HG02943 (cell line): Measurements from ENCODE around the gene TBCA.
"Not testable (repeated sequence)": the region's sequence is repeated elsewhere in the genome, so short reads cannot be mapped to it uniquely, and the experiment has no call there.

Source experiments
- ATAC-seq: cut with Tn5 transposase; IDR thresholded peaks from one replicate; pipeline ENCODE4 v1.9.1; 2021; ENCODE audit warnings: mild to moderate bottlenecking, low read depth, moderate library complexity; ENCODE audit not compliant: unreplicated experiment

Gene TBCA

DNA sequence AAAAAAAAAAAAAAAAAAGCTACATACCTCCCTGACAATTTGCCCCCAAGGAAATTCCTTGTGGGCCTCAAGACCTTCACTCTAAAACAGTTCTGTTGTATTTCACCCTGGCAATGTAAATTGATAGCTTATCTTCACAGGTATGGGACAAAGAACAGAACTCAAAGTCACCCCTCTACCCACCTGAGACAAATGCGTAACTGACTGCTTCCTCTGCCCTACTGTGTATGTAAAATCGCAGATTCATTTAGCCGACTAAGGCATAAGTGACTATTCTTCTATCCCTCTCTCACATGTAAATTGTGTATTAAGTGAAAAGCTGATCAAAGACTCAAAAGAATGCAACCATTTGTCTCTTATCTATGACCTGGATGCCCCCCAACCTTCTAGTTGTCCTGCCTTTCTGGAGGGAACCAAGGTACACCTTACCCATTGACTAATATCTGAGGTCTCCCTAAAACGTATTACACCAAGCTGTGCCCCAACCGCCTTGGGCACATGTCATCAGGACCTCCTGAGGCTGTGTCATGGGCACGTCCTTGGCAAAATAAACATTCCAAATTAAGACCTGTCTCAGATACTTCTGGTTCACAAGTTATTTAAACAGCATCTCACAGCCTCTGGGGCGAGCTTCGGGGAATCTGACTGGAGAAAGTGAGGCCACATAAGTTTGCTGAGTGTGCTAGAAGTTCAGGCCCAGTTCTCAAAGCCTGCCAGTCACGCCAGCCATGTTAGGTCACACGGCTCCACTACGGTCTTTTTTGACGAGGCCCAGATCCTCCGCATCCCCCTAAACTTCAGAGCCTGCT is 954 bp downstream of the TBCA start:
- peak; percentile 15 for ATAC-seq

DNA sequence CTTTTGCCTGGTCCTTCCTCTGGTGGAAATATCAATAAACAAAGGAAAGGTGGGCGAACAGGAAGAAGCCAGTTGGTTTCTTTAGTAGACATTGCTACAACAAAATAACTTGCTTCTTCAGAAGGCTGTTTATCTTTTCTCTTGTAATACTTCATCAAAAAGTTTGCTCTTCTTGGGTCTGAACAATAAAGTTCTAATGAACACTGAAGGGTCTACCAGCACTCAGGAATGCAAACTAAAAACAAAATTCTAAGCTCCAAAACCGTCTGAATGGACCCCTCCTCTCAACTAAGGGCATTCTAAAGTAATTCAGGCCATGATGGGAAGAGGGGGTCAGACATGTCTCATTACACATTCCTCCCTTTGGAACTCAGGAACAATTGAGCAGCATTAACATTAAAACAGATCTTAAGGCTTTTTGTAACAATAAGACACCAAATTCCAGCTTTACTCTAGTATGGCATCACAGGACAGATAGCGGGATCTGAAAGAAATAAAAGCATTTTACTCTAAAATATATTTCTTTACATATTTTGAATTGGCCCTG is 2.3 kb downstream of the TBCA start:
- ATAC-seq = no peak

DNA sequence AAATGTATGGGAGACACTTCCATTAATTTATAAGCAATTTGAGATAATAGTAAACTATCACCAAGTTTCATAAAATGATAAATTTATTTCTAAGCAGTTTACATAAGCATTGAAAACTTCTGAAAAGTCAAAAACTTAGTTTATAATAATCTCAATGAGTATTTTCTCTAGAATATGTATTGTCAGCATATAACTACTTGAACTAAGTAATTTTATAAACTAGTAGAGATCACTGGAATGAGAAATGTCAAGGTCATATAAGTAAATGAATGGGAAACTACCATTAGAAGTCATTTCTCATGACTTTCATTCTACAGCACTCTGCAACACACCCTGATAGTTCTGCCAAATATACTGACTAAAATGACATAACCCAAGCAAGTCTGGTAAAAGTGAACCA is 3.4 kb downstream of the TBCA start:
- ATAC-seq = no peak

DNA sequence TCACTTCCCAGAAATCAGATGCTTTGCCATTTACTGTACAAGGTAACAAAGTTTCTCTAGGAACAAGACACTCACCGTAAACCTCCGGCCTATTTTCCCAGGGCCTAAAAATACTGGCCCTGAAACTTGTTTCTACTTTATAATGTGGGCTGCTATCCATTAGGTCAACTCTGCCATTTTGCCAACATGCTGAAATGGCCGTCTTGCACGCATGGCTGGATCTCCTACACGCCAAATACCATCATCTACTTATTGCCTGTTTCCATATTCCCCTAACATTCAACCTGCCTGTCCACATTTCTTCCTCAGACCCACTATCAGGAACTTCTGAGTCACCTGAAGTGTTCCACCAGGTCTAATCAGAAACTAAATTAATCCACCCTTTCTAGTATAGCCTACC is 4.7 kb downstream of the TBCA start:
- ATAC-seq = no peak

DNA sequence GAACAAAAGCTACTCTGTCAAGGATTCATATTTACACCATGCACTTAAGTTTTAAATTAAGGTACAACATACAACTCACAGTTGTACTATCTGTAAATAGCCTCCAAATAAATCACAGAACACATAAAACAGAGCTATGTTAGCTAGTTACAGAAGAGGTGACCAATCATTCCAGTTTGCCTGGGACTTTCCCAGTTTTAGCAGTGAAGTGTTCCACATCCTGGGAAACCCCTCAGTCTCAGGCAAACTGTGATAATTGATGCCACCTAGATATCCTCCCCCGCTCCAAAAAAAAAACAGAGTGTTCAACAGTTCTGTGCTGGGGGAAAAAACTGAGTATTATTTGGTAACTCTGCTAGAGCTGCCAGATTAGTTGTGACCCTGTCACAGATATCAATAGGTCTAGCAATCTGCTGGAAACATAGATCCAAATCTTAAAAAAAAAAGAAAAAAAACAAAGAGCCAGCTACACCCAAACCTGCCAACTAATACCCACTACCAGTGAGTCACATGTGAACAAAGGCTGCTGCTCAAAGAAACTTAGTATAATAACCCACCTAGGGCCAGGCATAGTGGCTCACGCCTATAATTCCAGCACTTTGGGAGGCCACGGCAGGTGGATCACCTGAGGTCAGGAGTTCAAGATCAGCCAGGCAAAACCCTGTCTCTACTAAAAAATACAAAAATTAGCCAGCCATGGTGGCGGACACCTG is 5.7 kb downstream of the TBCA start:
- ATAC-seq = no peak

DNA sequence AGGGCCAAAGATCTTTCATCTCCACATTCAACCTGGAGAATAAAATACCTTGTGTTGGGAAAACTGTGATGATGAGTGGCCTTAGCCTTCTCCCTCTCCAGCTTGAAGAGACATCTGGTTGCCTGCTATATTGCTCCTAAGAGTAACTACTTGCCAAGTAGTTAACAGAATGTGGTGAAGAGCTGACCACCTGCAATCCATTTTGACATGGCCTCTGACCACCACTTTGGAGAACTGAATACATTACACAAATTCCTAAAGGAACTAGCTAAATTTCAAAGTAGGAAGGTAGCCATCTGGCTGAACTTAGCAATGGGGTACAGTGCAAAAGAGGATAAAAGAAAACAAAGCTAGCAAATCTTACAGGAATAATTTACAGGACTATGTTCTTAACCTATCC is 7.2 kb downstream of the TBCA start:
- ATAC-seq = no peak

DNA sequence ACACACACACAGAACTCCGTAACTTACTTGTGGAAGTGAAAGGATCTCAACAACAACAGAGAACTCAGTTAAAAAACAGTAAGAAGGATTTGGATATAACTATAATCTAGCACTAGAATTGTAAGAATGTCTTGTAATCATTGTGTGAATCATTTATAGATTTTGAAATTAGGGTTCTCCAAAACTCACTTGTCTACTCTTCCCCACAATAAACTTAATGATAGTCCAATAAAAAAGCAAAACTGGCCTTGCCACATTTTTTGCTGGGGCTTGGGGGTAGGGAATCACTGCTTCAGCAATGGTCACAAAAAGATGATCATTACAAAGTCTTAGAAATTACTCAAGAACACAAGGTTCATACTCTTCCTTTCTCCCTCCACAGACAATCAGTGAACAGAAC is 8.8 kb downstream of the TBCA start:
- no peak for ATAC-seq

DNA sequence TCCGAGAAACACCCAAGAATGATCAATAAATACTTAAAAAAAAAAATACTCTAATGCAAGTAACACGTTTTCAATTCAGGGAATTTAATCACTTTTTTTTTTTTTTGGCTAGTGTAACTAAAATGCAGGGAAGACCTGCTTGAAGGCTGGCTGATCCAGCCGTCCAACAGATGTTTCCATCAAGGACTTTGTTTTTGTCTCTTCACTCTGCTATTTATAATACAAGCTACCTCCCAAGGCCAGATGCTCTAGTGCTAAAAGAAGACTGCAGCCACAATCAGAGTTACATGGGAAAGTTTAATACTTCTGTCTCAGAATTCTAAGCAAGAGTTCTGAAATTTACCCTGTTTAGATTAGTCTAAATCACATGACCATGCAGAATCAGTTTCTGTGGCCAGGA is 14.5 kb downstream of the TBCA start:
- no peak for ATAC-seq

DNA sequence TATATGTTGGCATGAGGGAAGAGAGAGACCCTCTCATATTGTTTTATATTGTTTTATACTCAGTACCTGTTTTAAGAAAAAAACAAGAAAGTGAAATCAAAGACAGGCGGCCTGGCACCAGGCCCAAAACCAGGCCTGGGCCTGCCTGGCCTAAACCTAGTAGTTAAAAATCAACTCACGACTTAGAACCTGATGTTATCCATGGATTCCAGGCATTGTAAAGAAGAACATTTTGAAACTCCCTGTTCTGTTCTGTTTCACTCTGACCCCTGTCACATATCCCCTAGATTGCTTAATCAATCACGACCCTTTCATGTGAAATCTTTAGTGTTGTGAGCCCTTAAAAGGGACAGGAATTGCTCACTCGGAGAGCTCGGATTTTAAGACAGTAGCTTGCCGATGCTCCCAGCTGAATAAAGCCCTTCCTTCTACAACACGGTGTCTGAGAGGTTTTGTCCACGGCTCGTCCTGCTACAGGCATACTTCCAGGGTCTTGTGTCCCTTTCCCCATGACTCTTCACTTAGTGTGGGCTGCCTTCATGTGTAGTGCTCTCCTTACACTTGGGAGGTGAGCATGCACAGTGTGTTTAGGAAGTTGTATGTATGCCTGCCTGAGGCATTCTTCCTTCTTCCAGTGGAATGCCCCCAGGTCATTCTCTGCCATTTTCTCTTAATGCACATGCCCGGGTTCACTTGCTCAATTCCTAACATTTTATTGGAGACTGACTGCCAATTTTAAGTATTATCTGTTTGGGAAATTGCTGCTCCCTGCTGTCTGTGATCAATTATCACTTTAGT is 17.8 kb downstream of the TBCA start:
- ATAC-seq = no peak

DNA sequence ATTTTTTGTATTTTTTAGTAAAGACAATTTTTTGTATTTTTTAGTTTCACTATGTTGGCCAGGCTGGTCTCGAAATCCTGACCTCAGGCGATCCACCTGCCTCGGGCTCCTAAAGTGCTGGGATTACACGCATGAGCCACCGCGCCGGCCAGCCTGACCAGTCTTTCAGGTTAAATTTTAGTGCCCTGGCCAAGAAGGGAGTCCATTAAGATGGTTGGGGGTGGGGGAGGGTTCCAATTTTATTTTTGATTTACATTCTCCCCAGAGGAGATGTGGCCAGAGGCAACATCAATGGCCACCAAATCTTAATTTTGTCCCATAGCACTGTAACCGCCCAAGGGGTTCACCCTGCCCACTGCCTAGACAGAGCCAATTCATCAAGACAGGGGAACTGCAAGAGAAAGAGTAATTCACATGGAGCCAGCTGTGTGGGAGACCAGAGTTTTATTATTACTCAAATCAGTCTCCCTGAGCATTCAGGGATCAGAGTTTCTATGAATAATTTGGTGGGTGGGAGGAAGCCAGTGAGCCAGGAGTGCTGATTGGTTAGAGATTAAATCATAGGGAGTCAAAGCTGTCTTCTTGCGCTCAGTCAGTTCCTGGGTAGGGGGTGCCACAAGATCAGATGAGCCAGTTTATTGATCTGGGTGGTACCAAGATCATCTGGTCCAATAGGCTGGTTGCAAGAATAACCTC is 24.7 kb downstream of the TBCA start:
- ATAC-seq = no peak

DNA sequence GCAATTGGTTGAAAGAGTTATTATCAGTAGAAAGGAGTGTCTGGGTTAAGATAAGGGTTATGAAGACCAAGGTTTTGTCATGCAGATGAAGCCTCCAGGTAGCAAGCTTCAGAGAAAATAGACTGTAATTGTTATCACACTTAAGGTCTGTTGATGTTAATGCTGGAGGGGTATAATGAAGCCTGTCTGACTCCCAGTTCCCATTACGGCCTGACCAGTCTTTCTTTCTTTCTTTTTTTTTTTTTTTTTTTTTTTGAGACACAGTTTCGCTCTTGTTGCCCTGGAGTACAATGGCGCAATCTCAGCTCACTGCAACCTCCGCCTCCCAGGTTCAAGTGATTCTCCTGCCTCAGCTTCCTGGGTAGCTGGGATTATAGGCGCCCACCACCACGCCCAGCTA is 25.2 kb downstream of the TBCA start:
- not testable (repeated sequence) for ATAC-seq

DNA sequence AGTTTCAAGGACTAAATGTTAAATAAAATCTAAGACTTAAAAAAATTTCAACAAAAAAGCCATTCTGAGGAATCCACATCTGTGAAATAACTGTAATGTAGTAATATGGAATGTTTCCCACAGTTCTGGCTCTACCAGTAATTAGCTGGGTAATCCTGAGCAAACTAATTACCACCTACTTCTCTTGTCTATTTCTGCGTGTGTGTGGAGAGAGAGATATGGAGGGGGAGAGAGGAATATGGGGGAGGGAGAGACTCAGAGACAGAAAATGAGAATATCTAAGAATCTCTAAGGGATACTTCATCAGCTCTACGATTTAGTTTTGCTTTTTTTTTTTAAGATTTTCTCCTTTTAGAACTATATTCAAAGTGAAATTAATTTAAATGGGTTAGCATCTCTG is 28.0 kb downstream of the TBCA start:
- ATAC-seq = no peak

DNA sequence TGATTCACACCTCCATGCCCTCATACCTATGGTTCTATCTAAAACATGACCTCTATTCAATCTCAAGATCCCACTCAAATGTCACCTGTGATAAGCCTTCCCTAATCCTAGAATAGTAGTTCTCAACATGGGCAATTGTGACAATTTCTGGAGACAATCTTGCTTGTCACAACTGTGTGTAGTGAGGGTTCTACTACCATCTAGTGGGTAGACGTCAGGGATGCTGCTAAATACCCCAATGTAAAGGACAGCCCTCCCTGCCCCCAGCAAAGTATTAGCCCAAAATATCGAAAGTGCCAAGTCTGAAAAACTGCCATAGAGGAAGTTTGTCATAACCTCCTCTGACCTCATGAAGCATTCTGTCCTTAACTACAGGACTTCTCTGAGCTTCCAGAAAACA is 32.0 kb downstream of the TBCA start:
- no peak for ATAC-seq

DNA sequence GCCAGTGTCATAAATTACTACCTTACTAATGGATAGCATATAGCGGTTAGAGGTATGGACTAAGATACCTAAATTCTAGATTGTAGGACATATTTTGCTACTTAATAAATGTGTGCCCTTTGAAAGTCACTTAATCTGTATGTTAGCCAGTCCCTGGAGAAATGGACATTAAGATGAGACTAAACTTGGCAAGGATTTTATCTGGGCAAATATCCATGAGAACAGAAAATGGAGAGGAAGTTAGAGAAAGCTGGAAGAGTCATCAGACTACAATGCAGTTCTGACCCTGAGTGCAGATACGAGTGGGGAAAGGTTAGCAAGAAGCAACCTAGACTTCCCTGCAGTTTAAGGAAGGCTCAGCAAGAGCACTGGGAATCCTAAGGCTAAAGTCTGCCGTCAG is 33.0 kb downstream of the TBCA start:
- ATAC-seq = no peak

DNA sequence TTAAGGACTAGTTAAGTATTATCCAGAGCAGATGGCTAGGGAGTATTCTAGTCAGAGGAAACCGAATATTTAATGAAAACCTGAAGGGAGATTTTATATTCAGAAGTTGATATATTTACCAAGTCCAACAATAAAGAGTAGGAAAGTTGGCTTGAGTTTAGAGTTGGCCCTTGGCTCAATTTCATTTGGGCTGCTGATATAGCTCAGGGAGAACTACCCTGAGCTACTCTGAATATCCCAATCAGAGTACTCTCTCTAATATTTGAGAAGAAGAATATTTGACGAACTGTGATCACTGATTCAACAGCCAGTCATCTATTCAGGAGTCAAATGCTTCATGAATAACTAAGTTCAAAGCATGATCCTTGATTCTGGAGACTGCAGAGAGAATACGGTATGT is 34.5 kb downstream of the TBCA start:
- ATAC-seq = no peak

DNA sequence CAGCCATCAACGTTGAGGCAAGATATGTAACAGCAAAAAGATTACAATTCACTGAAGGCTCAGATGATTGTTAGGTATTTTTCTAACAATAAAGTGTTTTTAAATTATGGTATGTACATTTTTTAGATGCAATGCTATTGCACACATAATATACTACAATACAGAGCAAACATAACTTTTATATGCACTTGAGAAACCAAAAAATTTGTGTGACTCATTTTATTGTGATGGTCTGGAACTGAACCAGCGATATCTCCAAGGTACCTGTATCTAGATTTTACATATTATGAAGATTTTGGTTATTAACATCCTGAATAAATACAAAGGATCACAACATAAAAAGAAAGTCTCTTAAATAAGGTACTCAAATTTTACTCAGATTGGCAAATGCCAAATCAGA is 41.3 kb downstream of the TBCA start:
- no peak for ATAC-seq

DNA sequence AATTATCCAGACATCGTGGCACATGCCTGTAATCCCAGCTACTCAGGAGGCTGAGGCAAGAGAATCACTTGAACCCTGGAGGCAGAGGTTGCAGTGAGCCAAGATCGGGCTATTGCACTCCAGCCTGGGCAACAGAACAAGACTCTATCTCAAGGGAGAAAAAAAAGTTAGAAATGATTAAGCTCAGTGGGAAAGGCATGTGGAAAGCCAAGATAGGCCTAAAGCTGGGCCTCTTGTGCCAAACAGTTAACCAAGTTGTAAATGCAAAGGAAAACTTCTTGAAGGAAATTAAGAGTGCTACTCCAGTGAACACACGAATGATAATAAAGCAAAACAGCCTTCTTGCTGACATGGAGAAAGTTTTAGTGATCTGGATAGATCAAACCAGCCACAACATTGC is 43.0 kb downstream of the TBCA start:
- ATAC-seq = no peak

DNA sequence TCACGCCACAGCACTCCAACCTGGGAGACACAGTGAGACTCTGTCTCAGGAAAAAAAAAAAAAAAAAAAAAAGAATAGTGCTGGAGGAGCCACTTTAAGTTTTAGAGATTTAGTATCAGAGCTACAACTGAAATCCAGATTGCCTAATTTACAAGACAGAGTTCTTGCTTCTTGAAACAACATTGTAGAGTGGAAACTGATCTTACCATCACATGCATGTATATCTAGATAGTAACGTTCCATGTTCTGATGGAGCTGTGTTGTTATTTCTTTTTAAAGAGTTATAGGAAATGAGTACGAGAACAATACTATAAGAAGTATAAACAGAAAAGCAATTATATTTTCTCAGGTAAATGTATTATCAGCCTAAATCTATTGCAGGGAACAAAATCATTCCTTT is 48.9 kb downstream of the TBCA start:
- no peak for ATAC-seq

DNA sequence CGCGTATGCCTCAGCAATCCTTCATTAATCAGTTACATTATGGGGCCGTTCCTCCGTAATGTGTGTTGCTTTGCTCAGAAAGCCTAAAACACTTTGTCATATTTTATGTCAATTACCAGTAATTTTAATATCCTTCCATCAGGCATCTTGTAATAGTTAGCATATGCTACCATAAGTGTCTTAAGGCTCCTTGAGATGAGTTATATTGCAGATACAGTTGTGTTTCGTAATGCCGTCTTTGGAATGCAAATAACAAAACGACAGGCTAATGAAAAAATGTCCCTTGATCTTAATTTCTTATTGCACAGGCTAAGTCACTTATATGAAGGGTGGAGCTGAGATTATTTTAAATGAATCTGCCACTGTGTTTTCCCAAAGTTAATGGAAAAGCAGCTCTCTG is 50.5 kb downstream of the TBCA start:
- no peak for ATAC-seq

DNA sequence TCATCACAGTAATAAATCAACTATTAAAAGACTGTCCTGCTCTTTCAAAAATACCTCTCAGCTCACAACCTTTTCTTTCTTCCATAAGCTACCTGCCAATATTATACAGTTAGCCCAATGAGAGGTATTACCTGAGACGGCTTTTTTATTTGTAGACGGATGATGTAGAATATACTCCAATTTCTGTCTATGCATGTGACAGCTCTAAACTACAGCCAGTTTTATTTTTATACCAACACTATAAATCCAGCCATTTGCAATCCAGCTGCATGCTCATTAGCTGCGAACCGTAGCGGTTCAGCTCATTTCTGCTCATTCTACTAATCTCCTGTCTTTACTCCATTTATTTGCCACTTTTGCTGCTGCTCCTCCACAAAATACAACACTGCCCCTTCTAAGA is 51.2 kb downstream of the TBCA start:
- ATAC-seq = no peak
